WTC11 (cell line): Measurements from ENCODE around the gene HERC2. TPM values are rescaled to one million over a fixed set of nuclear protein-coding genes. Genes with fewer than 3 reads are reported as not detected.

Experiments used
- ATAC-seq: fragments of 200-7000 bp; cut with Tn5 transposase; 2 replicates; pipeline ENCODE4 v1.10.0; 2021; ENCODE audit warnings: mild to moderate bottlenecking, moderate library complexity
- CTCF ChIA-PET: fragments of 300-600 bp; sonication (Branson Sonifier 250); formaldehyde crosslinking; loops from one replicate; lab custom pipeline; 2021; ENCODE audit warnings: antibody characterized with exemption; lab: Charles Lee
- POLR2A ChIA-PET: fragments of 350-600 bp; sonication (Branson Sonifier 250); formaldehyde crosslinking; loops from one replicate; lab custom pipeline; 2021; ENCODE audit warnings: antibody characterized with exemption; lab: Charles Lee
- DNase-seq: peaks from one replicate; pipeline ENCODE4 v3.0.0; 2021; ENCODE audit warnings: low spot score
- H3K27ac Mint-ChIP-seq: 2 replicates; pipeline ENCODE4 v1.8.0; 2021; ENCODE audit warnings: mixed read lengths
- H3K27me3 Mint-ChIP-seq: 2 replicates; pipeline ENCODE4 v1.8.0; 2021; ENCODE audit warnings: low read depth, mild to moderate bottlenecking, moderate library complexity, mixed read lengths
- H3K36me3 Mint-ChIP-seq: 2 replicates; pipeline ENCODE4 v1.8.0; 2021; ENCODE audit warnings: mixed read lengths
- H3K4me1 Mint-ChIP-seq: 2 replicates; pipeline ENCODE4 v1.8.0; 2022; ENCODE audit warnings: mixed read lengths
- H3K4me3 Mint-ChIP-seq: 2 replicates; pipeline ENCODE4 v1.8.0; 2021; ENCODE audit warnings: mild to moderate bottlenecking, moderate library complexity, mixed read lengths
- H3K9me3 Mint-ChIP-seq: 2 replicates; pipeline ENCODE4 v1.8.0; 2021; ENCODE audit warnings: mixed read lengths
- ATF1 ChIP-seq: sonication (generic); formaldehyde crosslinking; IDR thresholded peaks from 2 replicates; pipeline ENCODE4 v1.8.1; 2023; ENCODE audit warnings: mild to moderate bottlenecking, moderate library complexity, missing genetic modification reagents
- ATF6 ChIP-seq: sonication (generic); formaldehyde crosslinking; IDR thresholded peaks from 2 replicates; pipeline ENCODE4 v1.8.1; 2023; ENCODE audit warnings: mild to moderate bottlenecking, missing genetic modification reagents
- CREB1 ChIP-seq: sonication (generic); formaldehyde crosslinking; IDR thresholded peaks from 2 replicates; pipeline ENCODE4 v1.8.0; 2023; ENCODE audit warnings: mild to moderate bottlenecking, missing genetic modification reagents
- FOXP4 ChIP-seq: sonication (generic); formaldehyde crosslinking; IDR thresholded peaks from 2 replicates; pipeline ENCODE4 v1.8.0; 2022; ENCODE audit warnings: mild to moderate bottlenecking, missing genetic modification reagents
- HMGXB4 ChIP-seq: sonication (generic); formaldehyde crosslinking; IDR thresholded peaks from 2 replicates; pipeline ENCODE4 v1.8.1; 2023; ENCODE audit warnings: mild to moderate bottlenecking, moderate library complexity, missing genetic modification reagents
- JAZF1 ChIP-seq: fragments of 250-450 bp; sonication (Bioruptor Pico); IDR thresholded peaks from 2 replicates; pipeline ENCODE4 v1.9.0; 2021; ENCODE audit warnings: moderate library complexity, mild to moderate bottlenecking, inconsistent platforms
- JUN ChIP-seq: sonication (generic); formaldehyde crosslinking; IDR thresholded peaks from 2 replicates; pipeline ENCODE4 v1.8.0; 2023; ENCODE audit warnings: mild to moderate bottlenecking, missing genetic modification reagents
- PRDM15 ChIP-seq: sonication (generic); formaldehyde crosslinking; IDR thresholded peaks from 2 replicates; pipeline ENCODE4 v1.8.0; 2022; ENCODE audit warnings: missing genetic modification reagents
- PRRX2 ChIP-seq: fragments of 250-450 bp; sonication (Bioruptor Pico); IDR thresholded peaks from 2 replicates; pipeline ENCODE4 v1.8.0; 2021; ENCODE audit warnings: mild to moderate bottlenecking
- SMAD4 ChIP-seq: sonication (generic); formaldehyde crosslinking; IDR thresholded peaks from 2 replicates; pipeline ENCODE4 v1.8.0; 2022; ENCODE audit warnings: mild to moderate bottlenecking, missing genetic modification reagents
- SP1 ChIP-seq: sonication (generic); formaldehyde crosslinking; conservative IDR thresholded peaks from 2 replicates; pipeline ENCODE4 v1.8.1; 2022; ENCODE audit warnings: missing genetic modification reagents
- ZBTB21 ChIP-seq: sonication (generic); formaldehyde crosslinking; IDR thresholded peaks from 2 replicates; pipeline ENCODE4 v1.8.1; 2023; ENCODE audit warnings: mild to moderate bottlenecking, missing genetic modification reagents, borderline replicate concordance
- ZNF138 ChIP-seq: sonication (generic); formaldehyde crosslinking; conservative IDR thresholded peaks from 2 replicates; pipeline ENCODE4 v1.8.1; 2022; ENCODE audit warnings: mild to moderate bottlenecking, moderate library complexity, missing genetic modification reagents
- ZNF232 ChIP-seq: sonication (generic); formaldehyde crosslinking; IDR thresholded peaks from 2 replicates; pipeline ENCODE4 v1.8.0; 2022; ENCODE audit warnings: mild to moderate bottlenecking, missing genetic modification reagents
- ZNF281 ChIP-seq: sonication (generic); formaldehyde crosslinking; IDR thresholded peaks from 2 replicates; pipeline ENCODE4 v1.8.0; 2023; ENCODE audit warnings: mild to moderate bottlenecking, missing genetic modification reagents
- ZNF317 ChIP-seq: sonication (generic); formaldehyde crosslinking; IDR thresholded peaks from 2 replicates; pipeline ENCODE4 v1.8.1; 2023; ENCODE audit warnings: low read depth, mild to moderate bottlenecking, moderate library complexity, missing genetic modification reagents, borderline replicate concordance
- ZNF416 ChIP-seq: fragments of 250-450 bp; sonication (Bioruptor Pico); IDR thresholded peaks from 2 replicates; pipeline ENCODE4 v1.9.0; 2021; ENCODE audit warnings: mild to moderate bottlenecking, inconsistent platforms
- ZNF425 ChIP-seq: fragments of 250-450 bp; sonication (Bioruptor Pico); conservative IDR thresholded peaks from 2 replicates; pipeline ENCODE4 v1.9.0; 2021; ENCODE audit warnings: mild to moderate bottlenecking
- total RNA-seq: library from RNA; stranded (reverse); gene quantifications from 3 replicates; pipeline ENCODE4 v1.2.3, GENCODE V29; 2021

HERC2 gene
- total RNA-seq, 1 experiment from 2014 or later: 81.5 TPM

GRCh38 chr15:28128031-28128430 lies 193.9 kb downstream of the HERC2 start (continued):
- TF ChIP-seq JUN (CRISPR knock-in tag) (no peak), PRDM15 (CRISPR knock-in tag) (no peak)

GRCh38 chr15:28127036-28127435 lies 194.9 kb downstream of the HERC2 start:
- no peaks in the 10 kb centered on the region for H3K9me3 Mint-ChIP-seq
- H3K27me3 Mint-ChIP-seq: no peaks in the 10 kb centered on the region
- no peaks in the 10 kb centered on the region for H3K4me1 Mint-ChIP-seq
- peaks cover 57% of the 10 kb centered on the region for H3K36me3 Mint-ChIP-seq
- no peak for DNase-seq
- ATAC-seq: no peak
- no peak overlapping the region for H3K4me3 Mint-ChIP-seq
- CTCF ChIA-PET: interaction anchor here (0.8 to 2.3 kb wide), 6 partner anchors 11 to 1236 kb away, joined by 3 to 13 read pairs (median 4); no protein-coding TSS in a partner anchor
- peak overlapping the region; percentile 60 for H3K27ac Mint-ChIP-seq
- TF ChIP-seq ZNF416 (CRISPR knock-in tag) (no peak), SP1 (CRISPR knock-in tag) (no peak), FOXP4 (CRISPR knock-in tag) (no peak), CREB1 (CRISPR knock-in tag) (no peak), ZNF232 (no peak), ATF6 (no peak), ZNF281 (CRISPR knock-in tag) (no peak), HMGXB4 (CRISPR knock-in tag) (no peak), ATF1 (no peak), ZNF138 (no peak), SMAD4 (CRISPR knock-in tag) (no peak), ZNF425 (CRISPR knock-in tag) (no peak), ZBTB21 (CRISPR knock-in tag) (no peak), ZNF317 (CRISPR knock-in tag) (no peak), PRRX2 (CRISPR knock-in tag) (no peak), JAZF1 (no peak)
- TF ChIP-seq, all 79 proteins: peak for 0
- POLR2A ChIA-PET: no interaction called here
